Stimulated activated CD8-positive, alpha-beta memory T cell treated with anti-CD3 and anti-CD28 coated beads, Interleukin-7, amount 100 ng/mL, for 48 hours (primary cell): ENCODE data around the gene SPIN1.

ENCODE experiments used
- DNase-seq, 2 donors: peaks; one replicate each; pipeline ENCODE4 v3.0.0-alpha.2; 2020; ENCODE audit warnings: low read depth in 1 of 2; ENCODE audit errors: extremely low read depth in 1 of 2

Gene SPIN1

DNA sequence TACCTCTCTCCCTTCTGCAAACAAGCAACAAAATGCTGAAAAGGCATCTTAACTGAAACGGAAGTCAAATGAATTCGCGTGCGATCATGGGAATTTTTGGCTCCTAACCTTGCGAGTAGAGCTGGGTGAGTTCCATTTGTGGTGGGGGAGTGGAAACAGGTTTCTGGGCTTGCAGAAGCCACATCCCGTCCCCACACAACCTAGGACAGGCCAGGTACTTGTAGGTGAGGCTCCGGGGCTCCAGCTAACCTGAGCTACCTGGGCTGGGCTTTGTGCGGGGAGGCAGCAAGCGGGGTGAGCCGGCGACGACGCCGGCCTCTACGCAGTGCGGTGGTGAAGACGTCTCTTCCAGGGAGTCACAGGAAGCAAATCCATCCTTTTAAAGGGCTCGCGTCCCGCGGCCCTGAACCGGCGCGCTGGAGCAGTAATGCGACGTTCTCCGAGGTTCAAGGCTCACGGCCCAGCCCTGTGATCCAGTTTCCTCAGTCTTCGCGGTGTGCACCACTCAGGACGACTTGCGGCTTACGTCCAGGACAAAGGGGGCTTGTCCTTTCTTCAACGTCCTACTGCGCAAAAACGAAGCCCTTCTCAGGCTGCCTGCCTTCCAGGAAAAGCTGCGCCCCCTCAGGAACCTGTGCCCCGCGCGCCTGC, 567 bp upstream of the SPIN1 start:
- DNase-seq: no peak

DNA sequence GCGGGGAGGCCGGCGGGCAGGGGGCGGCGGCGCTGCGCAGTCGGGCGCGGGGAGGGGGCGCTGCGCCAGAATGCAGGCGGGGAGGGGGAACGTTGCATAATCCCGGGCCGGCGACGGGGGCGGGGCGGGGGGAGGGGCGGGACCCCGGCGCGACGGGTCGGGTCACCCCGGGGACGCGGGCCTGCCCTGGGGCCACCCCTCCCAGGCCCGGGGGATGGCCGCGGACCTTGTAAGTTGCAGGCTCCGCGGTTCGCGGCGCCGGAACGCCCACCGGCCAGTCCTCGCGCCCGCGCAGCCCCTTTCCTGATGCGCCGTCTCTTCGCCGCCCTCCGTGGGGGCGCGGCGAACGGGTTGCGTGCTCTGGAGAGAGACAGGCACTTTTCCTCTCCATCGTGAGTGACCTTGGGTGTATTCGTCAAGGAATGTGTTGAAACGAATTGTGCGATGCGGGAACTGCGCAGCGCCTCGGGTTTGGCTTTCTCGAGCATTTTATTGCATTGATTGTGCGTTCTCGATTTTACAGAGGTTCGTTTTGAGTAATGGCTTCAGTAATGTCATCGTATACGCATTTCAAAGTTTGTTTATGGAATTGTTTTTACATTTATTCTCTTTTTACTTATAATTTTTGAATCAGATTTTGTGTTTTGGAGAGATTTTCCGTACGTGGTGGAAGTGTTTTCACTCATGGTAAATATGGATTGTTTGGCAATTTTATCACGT, 802 bp downstream of the SPIN1 start:
- DNase-seq: peak in 1 of 2 donors; percentile 17

DNA sequence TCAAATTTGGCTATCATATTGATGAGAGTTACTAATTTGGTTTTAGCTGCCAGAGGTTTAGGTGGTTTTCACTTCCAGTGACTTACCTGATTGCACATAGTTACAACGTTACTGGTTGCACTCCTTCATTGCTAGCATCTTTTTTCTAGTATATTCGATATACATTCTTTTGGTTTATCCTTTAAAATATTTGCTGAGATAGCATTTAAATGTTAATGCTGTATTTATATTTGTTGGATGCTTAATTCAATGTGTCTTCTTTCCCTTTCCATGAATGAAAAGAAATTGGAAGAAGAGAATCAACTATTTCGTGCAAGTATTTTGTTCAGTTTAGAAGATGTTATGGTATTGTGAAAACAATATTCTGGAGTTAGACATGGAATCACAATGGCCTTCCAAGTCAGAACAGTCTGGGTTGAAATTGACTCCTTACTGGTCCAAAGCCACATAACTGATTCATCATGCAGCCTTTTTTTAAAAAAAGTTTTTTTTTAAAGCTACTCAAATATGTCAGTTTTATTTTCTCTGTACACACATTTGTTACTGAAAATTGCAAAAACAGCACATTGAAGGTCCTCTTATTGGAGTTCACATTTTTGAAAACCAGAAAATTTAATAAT, 2.2 kb downstream of the SPIN1 start:
- DNase-seq: no peak

DNA sequence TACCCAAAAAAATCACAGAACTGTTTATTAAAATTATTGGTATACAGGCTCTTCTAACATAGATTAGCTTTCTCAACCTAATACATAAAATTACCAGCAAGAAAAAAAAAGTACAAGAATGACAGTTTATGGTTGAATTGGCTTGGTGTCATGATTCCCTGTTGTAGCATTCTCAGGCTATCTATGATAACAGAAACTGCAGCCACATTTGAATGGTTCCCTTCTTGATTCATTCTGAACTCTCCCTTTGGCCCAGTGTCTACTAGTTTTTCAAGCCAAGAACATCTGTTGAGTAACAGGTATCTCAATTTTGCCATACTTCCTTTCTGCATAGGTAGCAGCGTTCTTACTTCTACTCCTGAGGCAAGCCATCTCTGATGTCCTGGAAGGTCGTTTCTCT, 3.0 kb downstream of the SPIN1 start:
- no peak for DNase-seq

DNA sequence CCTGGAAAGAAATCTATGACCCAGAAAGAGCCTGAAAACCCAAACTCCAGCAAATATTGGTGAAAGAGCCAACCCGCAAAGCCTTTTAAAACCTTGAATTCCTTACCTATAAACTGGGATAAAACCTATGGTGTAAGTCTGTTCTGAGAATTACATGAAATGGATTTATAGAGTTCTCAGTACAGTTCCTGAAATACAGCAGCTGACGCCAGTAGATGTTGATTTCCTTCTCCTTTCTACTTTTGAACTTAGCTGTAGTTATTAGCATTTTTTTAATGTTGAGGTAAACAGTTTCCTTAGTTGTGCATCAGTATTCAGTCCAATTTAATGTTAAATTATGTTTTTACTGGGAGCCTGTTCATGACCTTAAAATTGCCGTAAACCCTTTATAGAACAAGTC, 3.7 kb downstream of the SPIN1 start:
- DNase-seq: no peak

DNA sequence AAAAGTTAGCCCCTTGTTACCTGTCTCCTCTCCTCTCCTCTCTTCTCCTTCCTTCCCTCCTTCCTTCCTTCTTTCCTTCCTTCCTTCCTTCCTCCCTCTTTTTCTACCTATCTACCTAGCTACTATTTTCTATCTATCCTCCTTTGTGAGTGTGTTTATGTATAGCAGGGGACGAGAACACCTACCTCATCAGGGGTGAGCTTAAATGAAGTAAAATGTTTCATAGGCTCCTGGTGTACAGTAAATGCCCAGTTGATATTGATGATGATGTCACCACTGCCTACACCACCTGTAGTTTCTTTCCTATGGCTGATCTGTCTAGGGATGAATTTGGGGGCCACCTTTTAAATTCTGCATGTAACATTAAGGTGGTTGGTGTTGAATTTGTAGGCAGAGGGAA, 4.3 kb downstream of the SPIN1 start:
- no peak for DNase-seq

DNA sequence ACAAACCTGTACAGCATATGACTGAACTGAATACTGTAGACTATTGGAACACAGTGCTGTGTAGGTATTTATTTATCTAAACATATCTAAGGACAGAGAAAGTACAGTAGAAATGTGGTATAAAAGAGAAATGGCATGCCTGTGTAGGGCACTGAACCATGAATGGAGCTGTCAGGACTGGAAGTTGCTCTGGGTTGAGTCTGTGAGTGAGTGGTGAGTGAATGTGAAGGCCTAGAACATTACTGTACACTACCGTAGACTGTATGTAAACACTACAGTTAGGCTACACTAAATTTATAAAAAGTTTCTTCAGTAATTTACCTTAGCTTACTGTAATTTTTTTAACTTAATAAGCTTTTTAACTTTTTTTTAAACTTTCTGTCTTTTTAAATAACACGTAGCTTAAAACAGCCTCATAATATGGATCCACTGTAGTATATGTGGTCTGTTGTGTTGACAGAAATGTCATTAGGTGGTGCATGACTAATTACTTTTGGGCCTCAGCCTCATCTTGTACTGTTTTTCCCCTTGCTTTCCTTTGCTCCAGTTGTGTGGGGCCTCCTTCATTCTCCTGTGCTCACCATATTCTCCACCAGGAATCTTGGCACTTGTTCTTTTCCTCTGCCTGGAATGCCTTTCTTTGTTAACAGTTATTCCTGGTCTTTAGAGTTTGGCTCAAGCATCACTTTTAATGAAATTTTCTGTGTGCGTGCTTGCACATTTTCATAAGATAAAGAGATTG, 8.8 kb downstream of the SPIN1 start:
- DNase-seq: no peak

DNA sequence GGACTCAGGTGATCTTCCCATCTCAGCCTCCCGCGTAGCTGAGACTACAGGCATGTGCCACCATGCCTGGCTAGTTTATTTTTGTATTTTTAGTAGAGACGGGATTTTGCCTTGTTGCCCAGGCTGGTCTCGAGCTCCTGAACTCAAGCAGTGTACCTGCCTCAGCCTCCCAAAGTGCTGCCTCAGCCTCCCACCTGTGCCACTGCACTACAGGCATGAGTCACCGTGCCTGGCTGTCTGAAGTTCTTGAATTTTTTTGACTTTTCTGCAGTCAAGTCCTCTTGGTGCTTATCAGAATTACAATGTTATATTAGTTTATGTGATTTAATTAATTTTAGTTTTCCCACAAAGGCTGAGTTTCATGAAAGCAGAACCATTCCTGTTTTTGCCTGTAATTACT, 9.8 kb downstream of the SPIN1 start:
- DNase-seq: no peak

DNA sequence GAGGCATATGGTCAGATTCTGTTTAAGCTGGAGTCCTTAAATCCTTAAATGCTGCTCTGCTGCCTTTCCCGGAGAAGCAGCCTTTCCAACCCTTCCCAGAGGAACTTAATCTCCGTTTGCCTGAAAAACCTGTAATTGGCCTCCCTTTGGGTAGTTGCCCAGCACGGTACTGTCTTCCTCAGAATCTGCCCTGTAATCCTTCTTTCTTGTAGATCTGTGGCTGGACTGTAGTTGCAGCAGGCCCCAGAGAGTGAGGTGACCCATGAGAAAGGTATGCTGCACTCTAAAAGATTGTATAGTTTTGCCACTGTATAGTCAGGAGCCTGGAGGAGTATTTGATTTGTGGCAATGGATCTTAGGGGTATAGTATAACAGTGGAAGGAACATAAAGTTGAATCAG, 11.7 kb downstream of the SPIN1 start:
- DNase-seq: no peak

DNA sequence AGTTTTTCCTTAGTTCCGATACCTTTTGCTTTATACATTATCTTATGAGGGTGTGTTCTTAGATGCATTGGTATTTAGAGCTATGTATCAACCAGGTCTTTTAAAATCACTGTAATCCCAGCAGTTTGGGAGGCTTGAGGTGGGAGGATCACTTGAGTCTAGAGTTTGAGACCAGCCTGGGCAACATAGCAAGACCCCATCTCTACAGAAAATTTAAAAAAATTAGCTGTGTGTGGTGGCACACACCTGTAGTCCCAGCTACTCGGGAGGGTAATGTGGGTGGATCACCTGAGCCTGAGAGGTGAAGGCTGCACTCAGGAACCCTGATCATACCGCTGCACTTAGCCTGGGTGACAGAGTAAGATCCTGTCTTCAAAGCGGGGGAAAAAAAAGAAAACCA, 15.1 kb downstream of the SPIN1 start:
- no peak for DNase-seq

DNA sequence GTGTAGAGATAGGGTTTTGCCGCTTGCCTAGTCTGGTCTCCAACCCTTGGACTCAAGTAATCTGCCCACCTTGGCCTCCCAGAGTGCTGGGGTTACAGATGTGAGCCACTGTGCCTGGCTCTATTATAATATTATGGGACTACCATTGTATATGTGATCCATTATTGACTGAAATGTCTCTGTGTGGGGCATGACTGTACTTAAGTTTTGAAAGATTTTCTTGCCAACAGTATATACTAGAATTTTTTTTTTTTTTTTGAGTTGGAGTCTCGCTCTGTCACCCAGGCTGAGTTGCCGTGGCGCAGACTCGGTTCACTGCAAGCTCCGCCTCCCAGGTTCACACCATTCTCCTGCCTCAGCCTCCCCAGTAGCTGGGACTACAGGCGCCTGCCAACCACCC, 17.8 kb downstream of the SPIN1 start:
- DNase-seq: no peak

DNA sequence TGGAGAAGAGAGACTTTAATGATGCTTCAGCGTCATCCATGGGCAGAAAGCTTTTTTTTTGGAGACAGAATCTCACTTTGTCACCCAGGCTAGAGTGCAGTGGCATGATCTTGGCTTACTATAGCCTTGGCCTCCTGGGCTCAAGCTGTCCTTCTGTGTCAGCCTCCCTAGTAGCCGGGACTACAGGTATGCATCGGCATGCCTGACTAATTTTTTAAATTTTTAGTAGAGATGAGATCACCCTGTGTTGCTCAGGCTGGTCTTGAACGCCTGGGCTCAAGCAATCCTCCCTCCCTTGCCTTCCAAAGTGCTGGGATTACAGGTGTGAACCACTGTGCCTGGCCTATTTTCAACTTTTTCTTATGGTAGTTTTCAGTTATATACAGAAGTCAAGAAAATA, 23.2 kb downstream of the SPIN1 start:
- no peak for DNase-seq

DNA sequence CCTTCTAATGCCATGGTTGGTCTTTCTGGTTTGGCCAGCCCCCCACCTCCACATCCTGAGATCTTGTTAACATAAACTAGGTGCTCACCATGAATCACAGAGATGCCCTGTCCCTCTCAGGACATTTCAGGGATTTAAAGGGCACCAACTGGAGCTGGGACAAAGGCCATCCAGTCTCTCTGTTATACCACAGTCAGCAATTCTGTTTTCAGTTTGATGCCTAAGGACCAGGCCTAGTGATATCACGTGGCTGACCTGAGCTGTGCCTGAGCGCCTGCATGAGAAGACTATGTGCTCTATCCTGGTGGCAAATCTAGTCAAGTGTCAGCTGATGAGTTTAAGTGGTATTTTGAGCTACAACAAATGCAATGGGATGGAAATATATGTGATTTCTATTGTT, 26.1 kb downstream of the SPIN1 start:
- no peak for DNase-seq

DNA sequence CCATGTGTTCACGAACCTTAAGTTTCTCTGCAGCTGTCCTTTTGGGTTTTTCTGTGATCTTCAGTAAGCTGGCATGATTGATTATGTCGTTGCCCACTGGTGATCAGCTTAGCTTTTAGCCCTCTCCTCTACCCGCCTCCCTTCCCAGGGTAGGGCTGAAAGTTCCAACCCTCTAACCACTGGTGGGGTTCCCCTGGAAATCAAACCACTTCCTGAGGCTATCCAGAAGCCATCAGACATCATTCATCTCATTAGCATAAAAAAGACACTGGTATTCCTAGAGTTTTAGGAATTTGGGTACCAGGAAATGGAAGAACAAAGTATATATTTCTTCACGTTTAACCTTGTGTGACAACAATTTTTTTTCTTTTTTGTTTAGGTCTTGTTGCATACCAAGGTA, 29.8 kb downstream of the SPIN1 start:
- no peak for DNase-seq

DNA sequence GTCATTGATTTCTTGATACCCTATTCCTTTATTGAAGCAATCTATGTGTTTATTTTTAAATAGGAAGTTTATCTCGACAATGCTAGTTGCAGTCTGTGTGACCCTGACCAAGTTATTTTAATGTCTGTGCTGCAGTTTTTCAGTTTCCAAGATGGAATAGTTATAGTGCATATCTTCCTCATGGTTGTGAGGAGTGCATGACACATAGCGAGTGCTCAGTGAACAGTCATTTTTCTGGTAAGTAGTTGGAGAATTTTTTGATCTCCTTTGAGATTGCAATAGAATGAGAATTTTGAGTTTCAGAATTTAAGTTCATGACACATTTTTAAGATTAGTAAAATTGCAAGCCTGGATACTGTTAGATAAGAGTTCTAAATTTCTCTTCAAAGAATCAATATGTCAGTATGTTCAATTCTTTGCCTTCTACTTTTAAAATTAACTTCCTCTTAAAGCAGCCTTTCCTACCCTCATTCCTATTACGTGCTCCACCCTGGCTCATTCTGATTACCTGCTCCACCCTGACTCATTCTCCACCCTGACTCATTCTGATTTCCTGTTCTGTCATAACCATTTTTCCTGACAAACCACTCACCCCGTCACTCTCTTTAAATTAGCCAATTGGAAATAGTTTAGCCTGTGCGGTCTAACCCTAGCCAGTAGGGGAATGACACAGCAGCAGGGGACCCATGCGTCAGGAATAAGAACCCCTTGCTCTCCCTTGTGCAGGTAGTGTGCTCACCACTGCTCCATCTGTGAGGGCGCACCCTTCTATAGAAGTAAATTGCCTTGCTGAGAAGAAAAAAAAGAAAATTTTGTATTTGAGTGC, 30.7 kb downstream of the SPIN1 start:
- DNase-seq: peak in 1 of 2 donors; percentile 28

DNA sequence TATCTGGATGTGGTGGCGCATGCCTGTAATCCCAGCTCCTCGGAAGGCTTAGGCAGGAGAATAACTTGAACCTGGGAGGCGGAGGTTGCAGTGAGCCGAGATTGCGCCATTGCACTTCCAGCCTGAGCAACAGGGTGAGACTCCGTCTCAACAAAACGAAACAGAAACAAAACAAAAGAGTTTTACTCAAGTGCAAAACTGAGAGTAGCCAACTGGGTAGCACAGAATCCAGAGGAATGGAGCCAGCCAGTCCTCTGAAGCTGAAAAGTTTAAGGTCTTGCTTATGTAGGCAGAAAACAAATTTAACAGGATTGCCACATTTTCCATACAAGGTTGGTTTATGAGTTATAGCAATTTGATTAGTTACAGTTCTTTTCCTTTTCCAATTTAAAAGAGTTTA, 32.0 kb downstream of the SPIN1 start:
- no peak for DNase-seq

DNA sequence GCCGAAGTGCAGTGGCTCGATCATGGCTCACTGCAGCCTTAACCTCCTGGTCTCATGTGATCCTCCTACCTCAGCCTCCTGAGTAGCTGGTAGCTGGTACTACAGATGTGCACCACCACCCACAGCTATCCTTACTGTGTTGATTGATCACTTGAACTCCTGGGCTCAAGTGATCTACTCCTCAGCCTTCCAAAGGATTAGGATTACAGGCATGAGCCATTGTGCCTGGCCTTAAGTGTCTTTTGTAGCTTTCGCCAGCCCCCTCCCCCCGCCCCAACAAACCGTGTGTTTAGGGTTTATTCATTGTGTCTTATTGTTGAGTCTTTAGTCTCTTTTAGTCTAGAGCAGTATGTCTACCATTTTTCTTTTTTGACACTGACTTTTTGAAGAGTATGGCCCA, 33.1 kb downstream of the SPIN1 start:
- DNase-seq: no peak

DNA sequence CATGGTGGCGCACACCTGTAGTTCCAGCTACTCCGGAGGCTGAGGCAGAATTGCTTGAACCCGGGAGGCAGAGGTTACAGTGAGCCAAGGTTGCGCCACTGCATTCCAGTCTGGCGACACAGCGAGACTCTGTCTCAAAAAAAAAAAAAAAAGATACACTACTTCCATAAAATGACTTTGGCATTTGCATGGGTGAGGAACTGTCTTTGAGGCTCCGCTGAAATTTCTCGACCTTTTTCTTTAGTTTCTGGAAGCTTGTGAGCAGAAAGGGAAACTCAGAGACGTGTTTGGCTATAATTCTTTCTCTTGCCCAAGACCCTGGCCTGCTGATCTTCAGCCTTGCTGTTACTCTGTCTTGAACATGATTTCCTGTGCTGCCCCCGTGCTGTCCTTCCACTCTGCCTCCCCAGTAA, 37.3 kb downstream of the SPIN1 start:
- DNase-seq: no peak

DNA sequence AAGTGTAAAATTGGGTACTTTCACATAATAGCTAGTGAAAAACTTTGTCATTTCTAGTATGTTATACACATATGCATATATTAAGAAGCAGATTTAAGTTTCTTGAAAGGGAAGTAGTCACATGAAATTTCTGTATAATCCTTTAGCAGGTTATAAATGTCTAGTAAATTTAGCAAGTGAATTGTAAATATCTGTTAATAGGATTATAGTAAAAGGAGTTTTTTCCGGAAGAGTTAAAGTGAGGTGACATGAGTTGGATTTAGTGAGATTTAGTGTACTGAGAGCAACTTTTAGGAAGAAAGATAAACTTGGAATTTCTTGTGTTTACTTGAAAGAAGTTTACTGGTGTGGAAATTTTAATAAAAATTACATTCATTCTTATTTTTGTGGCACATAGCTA, 38.4 kb downstream of the SPIN1 start:
- no peak for DNase-seq

DNA sequence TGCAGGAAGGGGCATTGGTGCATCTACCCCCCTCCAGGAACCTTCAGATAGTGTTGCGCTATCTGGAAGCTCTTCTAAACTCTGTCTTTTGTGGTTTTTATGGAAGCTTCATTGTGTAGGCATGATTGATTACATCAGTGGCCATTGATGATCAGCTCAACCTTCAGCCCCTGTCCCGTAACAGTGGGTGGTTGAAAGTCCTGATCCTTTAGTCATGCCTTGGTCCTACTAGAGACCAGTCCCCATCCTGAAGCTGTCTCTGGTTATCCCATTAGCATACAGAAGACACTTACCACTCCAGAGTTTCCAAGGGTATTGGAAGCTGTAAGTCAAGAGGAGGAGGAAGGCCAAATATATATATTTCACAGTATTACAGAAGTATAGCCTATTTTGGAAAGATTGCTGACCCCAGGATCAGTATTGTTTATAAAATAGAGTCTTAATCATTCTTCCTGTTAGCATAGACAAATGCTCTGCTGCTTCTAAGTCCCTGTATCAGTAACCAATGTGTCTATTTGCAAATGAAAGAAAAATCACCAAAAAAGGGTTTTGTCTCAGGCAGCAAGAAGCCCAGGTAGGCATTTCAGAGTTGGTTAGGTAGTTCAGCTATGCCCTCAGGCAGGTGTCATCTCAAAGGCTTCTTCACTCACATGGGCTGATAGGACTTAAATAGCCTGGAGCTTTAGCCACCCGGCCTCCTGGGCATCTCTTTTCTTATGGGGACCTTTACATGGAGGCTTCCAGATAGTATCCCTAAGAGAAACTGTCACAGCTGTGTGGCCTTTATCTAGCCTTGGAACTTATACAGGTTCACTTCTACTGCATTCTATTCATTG, 41.6 kb downstream of the SPIN1 start:
- DNase-seq: no peak
